Measurements from ENCODE around the gene MACF1. TPM values are rescaled to one million over a fixed set of nuclear protein-coding genes. Genes with fewer than 3 reads are reported as not detected.

The MACF1 gene
- total RNA-seq, 4 donors from 2014 or later, result 82.1 to 247 (median 154) TPM

- intact Hi-C loops (cut with DNase I), result no loop called here
- Histone ChIP-seq H3K4me1 (peaks cover 14 to 61% (median 35%) of the 10 kb centered on the region in 3 donors), H3K9me3 (no peaks in the 10 kb centered on the region), H3K36me3 (no peaks in the 10 kb centered on the region), H3K4me3 (no peak overlapping the region), H3K27me3 (no peaks in the 10 kb centered on the region), H3K27ac (no peak overlapping the region)
- TF ChIP-seq CTCF (IDR thresholded peaks at IDR 0.05), result no peak
- TF ChIP-seq POLR2A (IDR thresholded peaks at IDR 0.05), result no peak
- WGBS, 2 donors, result 86 to 90% methylated on average over 8 of the region's 8 CpGs
- no peak for DNase-seq
These were observed 8.0 kb downstream of the MACF1 start for GRCh38 chr1:39212499-39212898.

DNA sequence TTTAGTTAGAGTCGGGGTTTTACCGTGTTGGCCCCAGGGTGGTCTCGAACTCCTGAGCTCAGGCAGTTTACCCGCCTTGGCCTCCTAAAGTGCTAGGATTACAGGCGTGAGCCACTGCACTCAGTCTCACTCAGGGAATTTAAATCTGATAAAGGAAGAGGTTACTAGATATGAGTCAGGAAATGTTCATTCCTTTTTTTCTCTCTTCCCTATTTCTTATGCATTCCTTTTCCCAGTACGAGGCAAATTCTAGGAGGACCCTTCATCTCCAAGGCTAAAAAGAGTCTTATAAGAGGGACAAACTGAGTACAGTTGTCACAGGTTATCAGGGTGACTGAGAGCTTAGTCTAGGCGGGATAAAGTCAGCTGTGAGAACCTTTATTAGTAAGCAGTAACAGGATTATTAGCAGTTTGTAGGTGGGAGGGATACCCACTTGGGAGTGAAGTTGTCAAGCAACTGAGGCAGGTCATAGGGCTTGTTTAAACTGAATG is 9.1 kb downstream of the MACF1 start:
- H3K4me3 ChIP-seq, result no peak overlapping the region
- intact Hi-C loops (cut with DNase I), result no loop called here
- H3K27me3 ChIP-seq, result no peaks in the 10 kb centered on the region
- TF ChIP-seq POLR2A (IDR thresholded peaks at IDR 0.05), result no peak
- TF ChIP-seq CTCF (IDR thresholded peaks at IDR 0.05), result no peak
- H3K4me1 ChIP-seq, result peaks cover 14 to 66% (median 35%) of the 10 kb centered on the region in 3 donors
- no peak for DNase-seq
- H3K36me3 ChIP-seq, result no peaks in the 10 kb centered on the region
- WGBS, 2 donors, result 67 to 72% methylated on average over 7 of the region's 7 CpGs
- peak overlapping the region; percentile 56 to 74 (median 71) for H3K27ac ChIP-seq
- no peaks in the 10 kb centered on the region for H3K9me3 ChIP-seq

DNA sequence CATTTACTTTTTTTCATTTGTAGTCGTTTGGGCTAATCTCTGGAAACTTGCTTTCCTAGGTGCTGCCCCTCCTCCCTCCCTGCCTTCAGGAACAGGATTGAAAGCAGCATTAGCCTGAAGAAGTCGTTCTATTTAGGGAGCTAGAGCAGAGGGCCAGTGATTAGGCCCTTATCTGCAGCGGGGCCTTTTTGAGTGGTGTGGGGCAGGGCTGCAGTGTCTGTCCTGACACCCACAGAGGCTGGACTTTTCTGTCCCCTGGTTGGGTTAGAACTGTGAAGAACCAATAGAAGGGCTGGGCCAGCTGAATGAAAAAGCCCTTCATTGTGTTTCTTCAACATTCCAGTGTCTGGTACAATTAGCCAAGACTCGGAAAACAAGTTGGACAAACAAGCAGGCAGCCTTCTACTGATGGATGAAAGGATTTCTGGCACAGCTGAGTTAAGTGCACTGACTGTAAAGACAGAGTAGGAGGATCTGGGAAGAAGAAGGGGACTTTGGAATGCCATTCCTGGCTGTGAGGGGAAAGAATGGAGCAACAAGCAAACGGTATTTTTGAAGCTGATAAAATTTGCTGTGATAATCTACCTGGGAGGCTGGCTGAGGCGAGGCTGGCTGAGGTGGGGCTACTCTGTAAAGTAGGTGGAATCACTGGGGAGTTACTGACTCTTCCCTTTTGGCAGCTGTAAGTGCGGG is 9.7 kb downstream of the MACF1 start:
- peak overlapping the region; percentile 56 to 74 (median 71) for H3K27ac ChIP-seq
- intact Hi-C loops (cut with DNase I), result no loop called here
- H3K36me3 ChIP-seq, result no peaks in the 10 kb centered on the region
- no peak overlapping the region for H3K4me3 ChIP-seq
- WGBS, 2 donors, result 30 to 42% methylated on average over 7 of the region's 7 CpGs
- no peaks in the 10 kb centered on the region for H3K27me3 ChIP-seq
- no peak for DNase-seq
- no peak for TF ChIP-seq CTCF (IDR thresholded peaks at IDR 0.05)
- TF ChIP-seq POLR2A (IDR thresholded peaks at IDR 0.05), result no peak
- H3K4me1 ChIP-seq, result peaks cover 14 to 66% (median 35%) of the 10 kb centered on the region in 3 donors
- no peaks in the 10 kb centered on the region for H3K9me3 ChIP-seq

GRCh38 chr1:39214714-39214997 is 10.2 kb downstream of the MACF1 start:
- peak overlapping the region in 3 of 4 donors; percentile 56 to 74 (median 74) for H3K27ac ChIP-seq
- 25% methylated on average over 1 of the region's 1 CpG for WGBS, 2 donors
- intact Hi-C loops (cut with DNase I), result no loop called here
- no peak for TF ChIP-seq POLR2A (IDR thresholded peaks at IDR 0.05)
- no peak for TF ChIP-seq CTCF (IDR thresholded peaks at IDR 0.05)
- no peak for DNase-seq
- no peaks in the 10 kb centered on the region for H3K9me3 ChIP-seq
- H3K4me1 ChIP-seq, result peaks cover 14 to 66% (median 35%) of the 10 kb centered on the region in 3 donors
- H3K4me3 ChIP-seq, result peak overlapping the region in 1 of 4 donors; percentile 37
- no peaks in the 10 kb centered on the region for H3K36me3 ChIP-seq
- H3K27me3 ChIP-seq, result no peaks in the 10 kb centered on the region

DNA sequence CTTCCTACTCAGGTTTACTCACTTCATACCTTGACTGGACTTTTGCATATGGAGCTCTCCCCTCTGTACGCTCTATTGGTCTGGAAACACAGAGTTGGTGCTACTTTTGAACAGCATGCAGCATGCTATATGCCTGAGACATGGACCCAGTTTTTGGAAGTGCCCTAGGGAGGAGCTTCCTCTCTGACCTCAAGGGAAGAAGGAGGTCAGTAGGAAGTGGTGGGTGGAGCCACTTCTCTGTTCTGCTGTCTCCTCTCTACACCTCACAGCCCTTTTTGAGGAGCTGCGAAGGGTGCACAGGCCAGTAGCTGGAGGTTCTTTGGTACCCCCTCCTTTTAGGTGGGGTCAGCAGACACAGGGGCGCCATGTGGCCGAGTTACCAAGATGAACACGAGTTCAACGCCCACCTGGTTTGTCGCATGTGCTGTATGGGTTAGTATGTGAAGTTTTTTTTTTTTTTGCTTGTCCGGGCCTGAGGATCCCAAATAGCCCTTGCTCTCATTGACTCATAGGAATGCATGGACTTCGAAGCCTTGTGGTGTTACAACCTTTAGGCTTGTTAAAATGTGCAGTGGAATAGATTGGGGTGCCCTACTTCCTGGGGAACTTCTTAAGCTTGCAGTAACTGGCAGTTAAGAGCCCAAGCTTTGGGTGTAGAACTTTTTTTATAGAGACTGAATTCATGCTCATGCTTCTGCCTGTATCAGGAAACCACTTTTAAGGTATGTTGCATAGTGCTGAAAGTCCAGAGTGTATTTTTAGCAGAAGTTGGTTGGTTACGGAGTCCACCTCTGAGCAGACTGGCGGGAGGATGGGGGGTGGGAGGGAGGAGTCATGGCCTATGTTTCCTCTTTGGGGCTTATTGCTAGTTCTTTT is 10.7 kb downstream of the MACF1 start:
- TF ChIP-seq POLR2A (IDR thresholded peaks at IDR 0.05) (peak in 1 of 4 donors; percentile 57), CTCF (IDR thresholded peaks at IDR 0.05) (no peak)
- Histone ChIP-seq H3K36me3 (no peaks in the 10 kb centered on the region), H3K27me3 (no peaks in the 10 kb centered on the region), H3K4me3 (peak overlapping the region in 3 of 4 donors; percentile 15 to 37 (median 16)), H3K27ac (peak overlapping the region; percentile 6 to 74 (median 65)), H3K4me1 (peaks cover 14 to 66% (median 35%) of the 10 kb centered on the region in 3 donors), H3K9me3 (no peaks in the 10 kb centered on the region)
- intact Hi-C loops (cut with DNase I), result no loop called here
- no peak for DNase-seq
- WGBS, 2 donors, result 63 to 77% methylated on average over 8 to 11 of the region's 11 CpGs
